Adrenal gland (tissue), 5 donors: ENCODE data around the gene TECR.

Experiments used
- POLR2A ChIP-seq, 2 donors: fragments of 450-650 bp; IDR thresholded peaks; one replicate each; pipeline ENCODE4 v1.6.1; 2017; ENCODE audit warnings: antibody characterized with exemption in 2 of 2, mild to moderate bottlenecking in 2 of 2, moderate library complexity in 1 of 2
- TF ChIP-seq, protein P1 (sequence below), 6 experiments: fragments of 450-650 bp in 4 of 6; fragments of 200-600 bp in 2 of 6; sonication (generic) in 1 of 6; IDR thresholded peaks; 1 replicate in 5 of 6; 2 replicates in 1 of 6; pipeline versions ENCODE4 v1.5.1 to v1.8.0; 2016 to 2021; ENCODE audit warnings: antibody characterized with exemption in 6 of 6, mild to moderate bottlenecking in 2 of 6, moderate library complexity in 1 of 6
- donor health status: DM: no; HTN: no; CAD: no.

DNA sequence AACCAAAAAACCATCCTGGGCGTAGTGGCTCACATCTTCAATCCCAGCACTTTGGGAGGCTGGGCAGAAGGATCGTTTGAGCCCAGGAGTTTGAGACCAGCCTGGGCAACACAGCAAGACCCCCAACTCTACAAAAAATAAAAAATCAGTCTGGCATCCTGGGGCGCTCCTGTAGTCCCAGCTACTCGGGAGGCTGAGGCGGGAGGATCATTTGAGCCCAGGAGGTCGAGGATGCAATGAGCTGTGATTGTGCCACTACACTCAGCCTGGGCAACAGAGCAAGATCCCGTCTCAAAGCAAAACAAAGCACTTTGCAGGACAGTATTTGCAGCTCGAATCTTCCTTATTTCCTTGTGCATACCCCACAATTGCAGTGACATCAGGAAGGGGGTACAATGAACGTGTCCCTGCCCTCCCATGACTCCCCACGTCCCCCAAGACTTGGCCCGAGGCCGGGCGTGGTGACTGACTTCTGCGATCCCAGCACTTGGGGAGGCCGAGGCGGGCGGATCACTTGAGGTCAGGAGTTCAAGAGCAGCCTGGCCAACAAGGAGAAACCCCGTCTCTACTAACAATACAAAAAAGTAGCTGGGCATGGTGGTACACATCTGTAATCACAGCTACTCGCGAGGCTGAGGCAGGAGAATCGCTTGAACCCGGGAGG is 41.6 kb downstream of the TECR start:
- TF ChIP-seq, protein P1, sequence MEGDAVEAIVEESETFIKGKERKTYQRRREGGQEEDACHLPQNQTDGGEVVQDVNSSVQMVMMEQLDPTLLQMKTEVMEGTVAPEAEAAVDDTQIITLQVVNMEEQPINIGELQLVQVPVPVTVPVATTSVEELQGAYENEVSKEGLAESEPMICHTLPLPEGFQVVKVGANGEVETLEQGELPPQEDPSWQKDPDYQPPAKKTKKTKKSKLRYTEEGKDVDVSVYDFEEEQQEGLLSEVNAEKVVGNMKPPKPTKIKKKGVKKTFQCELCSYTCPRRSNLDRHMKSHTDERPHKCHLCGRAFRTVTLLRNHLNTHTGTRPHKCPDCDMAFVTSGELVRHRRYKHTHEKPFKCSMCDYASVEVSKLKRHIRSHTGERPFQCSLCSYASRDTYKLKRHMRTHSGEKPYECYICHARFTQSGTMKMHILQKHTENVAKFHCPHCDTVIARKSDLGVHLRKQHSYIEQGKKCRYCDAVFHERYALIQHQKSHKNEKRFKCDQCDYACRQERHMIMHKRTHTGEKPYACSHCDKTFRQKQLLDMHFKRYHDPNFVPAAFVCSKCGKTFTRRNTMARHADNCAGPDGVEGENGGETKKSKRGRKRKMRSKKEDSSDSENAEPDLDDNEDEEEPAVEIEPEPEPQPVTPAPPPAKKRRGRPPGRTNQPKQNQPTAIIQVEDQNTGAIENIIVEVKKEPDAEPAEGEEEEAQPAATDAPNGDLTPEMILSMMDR (IDR thresholded peaks at IDR 0.05) = no peak
- TF ChIP-seq POLR2A (IDR thresholded peaks at IDR 0.05) = no peak
